GM19455 (cell line): ENCODE data around the gene P3H2.

Source experiments
- ATAC-seq: cut with Tn5 transposase; IDR thresholded peaks from one replicate; pipeline ENCODE4 v1.9.1; 2021; ENCODE audit not compliant: unreplicated experiment

P3H2 gene

GRCh38 chr3:190055773-190056172 lies 64.9 kb downstream of the P3H2 start:
- no peak for ATAC-seq

DNA sequence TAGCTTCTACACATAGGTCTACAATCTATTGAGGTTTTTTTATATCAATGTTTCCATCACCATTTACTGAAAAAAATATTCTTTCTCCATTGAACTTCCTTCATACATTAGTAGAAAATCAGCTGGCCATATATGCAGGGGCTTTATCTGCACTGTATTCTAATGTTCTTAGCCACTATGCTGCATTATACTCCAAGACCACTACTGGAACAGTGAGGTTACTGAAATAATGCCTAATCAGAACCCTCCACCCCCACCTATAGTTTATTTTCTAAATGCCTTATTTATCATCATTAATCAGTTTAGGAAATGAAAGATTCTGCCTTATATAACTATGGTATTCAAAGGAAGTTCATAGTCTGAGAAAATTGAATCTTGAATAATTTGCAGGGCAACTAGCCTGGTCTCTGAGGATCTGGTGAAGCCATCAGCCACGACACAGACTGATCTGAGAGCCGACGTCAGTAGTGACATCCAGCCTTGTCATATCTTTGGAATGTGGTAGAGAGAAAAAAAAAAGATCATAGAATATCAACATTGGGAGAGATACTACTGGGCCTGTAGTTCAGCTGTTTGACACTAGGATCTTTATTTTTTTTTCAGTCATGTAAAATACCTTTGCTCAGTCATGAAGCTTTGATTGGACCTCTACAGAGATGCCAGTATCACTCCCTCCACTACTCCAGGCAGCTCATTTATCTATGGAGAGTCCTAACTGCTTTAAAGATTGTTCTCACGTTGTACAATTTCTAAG lies 66.6 kb downstream of the P3H2 start:
- no peak for ATAC-seq

GRCh38 chr3:190051641-190052040 lies 69.1 kb downstream of the P3H2 start:
- no peak for ATAC-seq

- no peak for ATAC-seq
Observed at GRCh38 chr3:190048932-190049441, 71.7 kb downstream of the P3H2 start.

GRCh38 chr3:190044974-190045373 lies 75.7 kb downstream of the P3H2 start:
- no peak for ATAC-seq

- ATAC-seq = no peak
Observed at GRCh38 chr3:190044142-190044541, 76.6 kb downstream of the P3H2 start.

GRCh38 chr3:190043741-190044140 lies 77.0 kb downstream of the P3H2 start:
- ATAC-seq = no peak

GRCh38 chr3:190042558-190042957 lies 78.1 kb downstream of the P3H2 start:
- ATAC-seq = no peak

GRCh38 chr3:190041333-190042041 lies 79.2 kb downstream of the P3H2 start:
- ATAC-seq = no peak

- no peak for ATAC-seq
Observed at GRCh38 chr3:190040145-190040544, 80.6 kb downstream of the P3H2 start.

DNA sequence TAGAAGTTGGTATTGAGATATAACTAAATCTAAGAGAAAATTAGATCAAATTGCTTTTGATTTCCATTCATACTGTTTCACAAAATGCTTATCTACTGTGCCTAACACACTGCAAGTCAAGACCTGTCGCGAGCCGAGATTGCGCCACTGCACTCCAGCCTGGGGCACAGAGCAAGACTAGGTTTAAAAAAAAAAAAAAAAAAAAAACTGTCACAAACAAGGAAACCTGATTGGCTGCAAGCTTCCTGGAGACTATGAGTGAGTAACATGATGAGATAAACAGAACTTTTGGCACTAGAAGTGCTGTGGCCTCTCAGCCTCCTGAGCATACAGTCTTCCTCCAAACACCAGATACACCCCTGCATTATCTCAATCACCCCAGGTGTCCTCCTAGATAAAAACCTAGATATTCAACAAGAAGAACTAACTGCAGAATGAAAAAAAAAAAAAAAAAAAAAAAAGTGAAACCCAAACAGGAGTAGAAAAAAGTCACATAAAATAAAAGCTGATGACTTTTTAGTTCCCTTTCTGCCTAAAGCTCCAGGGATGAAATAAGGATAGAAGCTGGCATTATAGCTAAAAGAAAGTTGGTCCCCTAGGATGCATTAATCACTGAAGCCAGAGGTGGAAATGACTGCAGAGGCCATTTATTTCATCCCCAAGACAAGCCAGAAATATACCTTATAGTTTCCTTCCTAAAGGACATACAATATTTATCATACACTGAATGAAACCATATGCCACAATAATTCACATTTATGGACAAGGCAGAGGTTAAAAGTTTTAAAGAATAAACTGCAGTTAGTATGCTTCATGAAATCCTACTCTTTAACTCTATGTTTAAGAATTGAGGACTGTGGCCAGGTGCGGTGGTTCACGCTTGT lies 82.4 kb downstream of the P3H2 start:
- no peak for ATAC-seq

GRCh38 chr3:190036631-190037030 lies 84.1 kb downstream of the P3H2 start:
- no peak for ATAC-seq

GRCh38 chr3:190034446-190034845 lies 86.3 kb downstream of the P3H2 start:
- ATAC-seq = no peak

DNA sequence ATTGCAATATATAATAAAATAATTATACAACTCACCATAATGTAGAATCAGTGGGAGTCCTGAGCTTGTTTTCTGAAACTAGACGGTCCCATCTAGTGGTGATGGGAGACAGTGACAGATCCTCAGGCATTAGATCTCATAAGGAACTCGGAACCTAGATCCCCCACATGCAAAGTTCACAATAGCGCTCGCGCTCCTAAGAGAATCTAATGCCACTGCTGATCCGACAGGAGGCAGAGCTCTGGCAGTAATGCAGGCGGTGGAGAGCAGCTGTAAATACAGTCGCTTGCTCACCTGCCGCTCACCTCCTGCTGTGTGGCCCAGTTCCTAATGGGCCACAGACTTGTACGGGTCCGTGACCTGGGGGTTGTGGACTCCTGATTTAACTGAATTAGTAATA lies 87.8 kb downstream of the P3H2 start:
- no peak for ATAC-seq

GRCh38 chr3:190031887-190032752 lies 88.6 kb downstream of the P3H2 start:
- no peak for ATAC-seq

DNA sequence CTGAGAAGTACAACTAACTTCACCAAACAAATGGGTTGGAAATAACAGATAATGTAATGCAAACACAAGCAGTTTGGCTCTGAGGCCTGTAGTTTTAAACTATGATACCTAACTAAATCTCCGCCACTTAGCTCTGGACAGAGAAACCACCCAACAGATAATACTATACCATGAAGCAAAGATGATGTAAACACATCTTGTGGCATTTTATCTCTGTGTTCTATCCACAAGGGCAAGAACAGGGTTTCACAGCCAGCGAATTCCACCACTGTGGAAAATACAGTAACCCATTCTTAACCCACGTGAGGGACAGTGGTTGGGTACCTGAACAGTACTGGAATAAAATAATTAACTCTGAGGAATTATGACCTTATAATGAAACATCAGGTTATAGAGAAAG lies 93.6 kb downstream of the P3H2 start:
- ATAC-seq = no peak

- no peak for ATAC-seq
Observed at GRCh38 chr3:190026154-190026553, 94.5 kb downstream of the P3H2 start.

GRCh38 chr3:190024912-190025311 lies 95.8 kb downstream of the P3H2 start:
- no peak for ATAC-seq

GRCh38 chr3:190019844-190020243 lies 100.9 kb downstream of the P3H2 start:
- no peak for ATAC-seq

- no peak for ATAC-seq
Observed at GRCh38 chr3:190019006-190019405, 101.7 kb downstream of the P3H2 start.
